HEK293 (cell line): ENCODE measurements around the gene HS3ST5.

Source experiments
- CTCF ChIA-PET: fragments of 350-600 bp; formaldehyde crosslinking; extraction: SDS; loops from one replicate; lab custom pipeline; 2021; ENCODE audit warnings: antibody characterized with exemption; lab: Yijun Ruan, JAX
- POLR2A ChIA-PET: fragments of 300-600 bp; formaldehyde crosslinking; extraction: SDS; loops from one replicate; lab custom pipeline; 2020; ENCODE audit warnings: antibody characterized with exemption, inconsistent platforms; lab: Yijun Ruan, JAX
- H3K27ac ChIP-seq: fragments of 200-500 bp; sonication (Bioruptor generic); 2 replicates; pipeline ENCODE4 v1.5.1; 2014; ENCODE audit warnings: low read depth, low read length, control low read depth, inconsistent platforms; ENCODE audit errors: extremely low read depth
- H3K36me3 ChIP-seq, 2 experiments: fragments of 200-500 bp in 1 of 2; sonication (Bioruptor generic) in 1 of 2; 1 replicate in 1 of 2; 2 replicates in 1 of 2; pipeline ENCODE4 v1.5.1; 2014 to 2017; ENCODE audit warnings: inconsistent platforms in 2 of 2, low read length in 2 of 2; ENCODE audit not compliant: control insufficient read depth in 2 of 2, insufficient read depth in 1 of 2
- H3K4me1 ChIP-seq: fragments of 200-500 bp; sonication (Bioruptor generic); 2 replicates; pipeline ENCODE4 v1.5.1; 2014; ENCODE audit warnings: mild to moderate bottlenecking, low read length, inconsistent platforms; ENCODE audit not compliant: control insufficient read depth, insufficient read depth
- H3K4me3 ChIP-seq: 2 replicates; pipeline ENCODE4 v1.5.1; 2011; ENCODE audit warnings: low read depth, mild to moderate bottlenecking, control low read depth, low read length, moderate library complexity
- H3K9me3 ChIP-seq: fragments of 200-500 bp; sonication (Bioruptor generic); 2 replicates; pipeline ENCODE4 v1.5.1; 2014; ENCODE audit warnings: low read depth, low read length, inconsistent platforms; ENCODE audit not compliant: control insufficient read depth, insufficient read depth
- FEZF1 ChIP-seq: fragments of 450-650 bp; formaldehyde crosslinking; IDR thresholded peaks from 2 replicates; pipeline ENCODE4 v1.5.1; 2016; ENCODE audit warnings: missing biosample characterization, missing genetic modification characterization
- GLIS1 ChIP-seq: fragments of 450-650 bp; formaldehyde crosslinking; IDR thresholded peaks from 2 replicates; pipeline ENCODE4 v1.5.1; 2016; ENCODE audit warnings: missing biosample characterization, missing genetic modification characterization
- ZFP3 ChIP-seq: fragments of 450-650 bp; formaldehyde crosslinking; IDR thresholded peaks from 2 replicates; pipeline ENCODE4 v1.5.1; 2016; ENCODE audit warnings: low read depth, missing biosample characterization, missing genetic modification characterization
- ZFP37 ChIP-seq: fragments of 450-650 bp; formaldehyde crosslinking; IDR thresholded peaks from 2 replicates; pipeline ENCODE4 v1.5.1; 2016; ENCODE audit warnings: missing biosample characterization, missing genetic modification characterization
- ZNF155 ChIP-seq: fragments of 450-650 bp; formaldehyde crosslinking; IDR thresholded peaks from 2 replicates; pipeline ENCODE4 v1.5.1; 2016; ENCODE audit warnings: missing biosample characterization, missing genetic modification characterization
- ZNF211 ChIP-seq: fragments of 450-650 bp; formaldehyde crosslinking; IDR thresholded peaks from 2 replicates; pipeline ENCODE4 v1.5.1; 2016; ENCODE audit warnings: low read depth, missing biosample characterization, missing genetic modification characterization
- ZNF266 ChIP-seq: fragments of 450-650 bp; formaldehyde crosslinking; IDR thresholded peaks from 2 replicates; pipeline ENCODE4 v1.5.1; 2016; ENCODE audit warnings: missing biosample characterization, missing genetic modification characterization, low read depth
- ZNF341 ChIP-seq: fragments of 450-650 bp; formaldehyde crosslinking; IDR thresholded peaks from 2 replicates; pipeline ENCODE4; 2016; ENCODE audit warnings: low read depth, missing biosample characterization, missing genetic modification characterization
- ZNF423 ChIP-seq: fragments of 450-650 bp; formaldehyde crosslinking; IDR thresholded peaks from 2 replicates; pipeline ENCODE4 v1.5.1; 2016; ENCODE audit warnings: missing biosample characterization, missing genetic modification characterization
- ZNF473 ChIP-seq: fragments of 450-650 bp; formaldehyde crosslinking; IDR thresholded peaks from 2 replicates; pipeline ENCODE4 v1.5.1; 2017; ENCODE audit warnings: missing biosample characterization, missing genetic modification characterization
- ZNF510 ChIP-seq: fragments of 450-650 bp; formaldehyde crosslinking; IDR thresholded peaks from 2 replicates; pipeline ENCODE4 v1.5.1; 2018; ENCODE audit warnings: mild to moderate bottlenecking, missing genetic modification characterization, missing biosample characterization; ENCODE audit not compliant: insufficient replicate concordance
- ZNF549 ChIP-seq: fragments of 450-650 bp; IDR thresholded peaks from 2 replicates; pipeline ENCODE4 v1.5.1; 2018; ENCODE audit warnings: missing biosample characterization, missing genetic modification characterization, mild to moderate bottlenecking, inconsistent platforms, moderate library complexity
- ZNF621 ChIP-seq: fragments of 450-650 bp; formaldehyde crosslinking; IDR thresholded peaks from 2 replicates; pipeline ENCODE4 v1.5.1; 2017; ENCODE audit warnings: missing biosample characterization, missing genetic modification characterization
- ZNF701 ChIP-seq: fragments of 450-650 bp; formaldehyde crosslinking; IDR thresholded peaks from 2 replicates; pipeline ENCODE4 v1.5.1; 2016; ENCODE audit warnings: missing biosample characterization, missing genetic modification characterization
- ZNF768 ChIP-seq: fragments of 450-650 bp; formaldehyde crosslinking; IDR thresholded peaks from 2 replicates; pipeline ENCODE4 v1.5.1; 2018; ENCODE audit warnings: missing biosample characterization, mild to moderate bottlenecking, missing genetic modification characterization
- TF ChIP-seq, protein P1 (sequence below): fragments of 450-650 bp; formaldehyde crosslinking; IDR thresholded peaks from 2 replicates; pipeline ENCODE4 v1.5.1; 2016; ENCODE audit warnings: missing biosample characterization, missing genetic modification characterization
- TF ChIP-seq, protein P2 (sequence below): IDR thresholded peaks from 2 replicates; pipeline ENCODE4 v1.6.1; 2011; ENCODE audit warnings: mild to moderate bottlenecking, low read depth, low read length, borderline replicate concordance
- TF ChIP-seq, protein P3 (sequence below): fragments of 450-650 bp; formaldehyde crosslinking; IDR thresholded peaks from 2 replicates; pipeline ENCODE4 v1.5.1; 2017; ENCODE audit warnings: missing biosample characterization, missing genetic modification characterization

HS3ST5 gene

DNA sequence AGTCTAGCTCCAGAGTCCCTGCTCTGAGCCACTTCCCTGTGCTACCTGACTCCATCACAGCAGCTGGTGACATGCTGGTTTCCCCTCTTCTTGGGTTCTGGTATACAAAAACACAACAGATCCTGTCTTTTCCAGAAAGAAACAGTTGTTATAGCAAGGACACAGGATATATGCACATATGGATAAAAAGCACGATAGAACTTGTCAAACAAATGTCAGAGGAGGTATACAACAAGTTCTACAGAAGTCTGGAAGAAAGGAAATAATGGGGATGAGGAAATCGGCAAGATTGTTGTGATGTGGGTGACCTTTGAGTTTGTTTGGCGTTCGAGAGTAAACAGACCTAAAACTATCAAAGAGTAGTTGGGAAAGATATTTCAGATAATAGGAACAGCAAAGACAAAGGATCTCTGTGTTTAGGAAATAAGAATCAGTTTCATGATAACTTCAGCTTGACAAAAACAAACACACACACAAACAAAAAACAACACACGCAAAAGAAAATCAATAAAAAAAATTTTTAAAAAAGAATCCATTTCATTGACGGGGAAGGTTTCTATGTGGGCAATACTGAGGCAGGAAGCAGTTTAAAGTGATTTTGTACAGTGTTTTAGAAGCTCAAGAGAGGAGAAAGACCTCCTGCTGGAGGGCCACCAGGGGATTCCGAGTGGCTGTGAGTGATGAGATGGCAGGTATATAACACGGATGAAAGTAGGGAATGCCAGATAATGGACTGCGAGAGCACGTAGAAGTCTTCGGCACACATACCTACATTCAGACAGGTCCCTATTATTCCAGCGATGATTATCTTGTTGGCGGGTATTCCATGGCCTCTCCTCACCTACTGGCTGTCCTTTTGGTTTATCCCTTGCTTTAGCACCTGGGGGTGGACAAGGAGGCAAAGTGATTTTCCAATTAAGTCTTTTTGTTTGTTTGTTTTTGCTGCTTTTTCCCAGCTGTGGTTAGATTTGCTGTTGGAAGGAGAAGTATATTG is 174.9 kb downstream of the HS3ST5 start:
- H3K4me3 ChIP-seq: no peak overlapping the region
- H3K4me1 ChIP-seq: no peaks in the 10 kb centered on the region
- no peaks in the 10 kb centered on the region for H3K36me3 ChIP-seq
- no peaks in the 10 kb centered on the region for H3K9me3 ChIP-seq
- CTCF ChIA-PET: no interaction called here
- H3K27ac ChIP-seq: no peak overlapping the region
- TF ChIP-seq GLIS1 (tag by site-specific recombination) (peak; percentile 25; the same call in 1 of the 2 replicates), ZNF423 (tag by site-specific recombination) (no peak), FEZF1 (tag by site-specific recombination) (peak; percentile 21; the same call in 1 of the 2 replicates)
- TF ChIP-seq, protein P1, sequence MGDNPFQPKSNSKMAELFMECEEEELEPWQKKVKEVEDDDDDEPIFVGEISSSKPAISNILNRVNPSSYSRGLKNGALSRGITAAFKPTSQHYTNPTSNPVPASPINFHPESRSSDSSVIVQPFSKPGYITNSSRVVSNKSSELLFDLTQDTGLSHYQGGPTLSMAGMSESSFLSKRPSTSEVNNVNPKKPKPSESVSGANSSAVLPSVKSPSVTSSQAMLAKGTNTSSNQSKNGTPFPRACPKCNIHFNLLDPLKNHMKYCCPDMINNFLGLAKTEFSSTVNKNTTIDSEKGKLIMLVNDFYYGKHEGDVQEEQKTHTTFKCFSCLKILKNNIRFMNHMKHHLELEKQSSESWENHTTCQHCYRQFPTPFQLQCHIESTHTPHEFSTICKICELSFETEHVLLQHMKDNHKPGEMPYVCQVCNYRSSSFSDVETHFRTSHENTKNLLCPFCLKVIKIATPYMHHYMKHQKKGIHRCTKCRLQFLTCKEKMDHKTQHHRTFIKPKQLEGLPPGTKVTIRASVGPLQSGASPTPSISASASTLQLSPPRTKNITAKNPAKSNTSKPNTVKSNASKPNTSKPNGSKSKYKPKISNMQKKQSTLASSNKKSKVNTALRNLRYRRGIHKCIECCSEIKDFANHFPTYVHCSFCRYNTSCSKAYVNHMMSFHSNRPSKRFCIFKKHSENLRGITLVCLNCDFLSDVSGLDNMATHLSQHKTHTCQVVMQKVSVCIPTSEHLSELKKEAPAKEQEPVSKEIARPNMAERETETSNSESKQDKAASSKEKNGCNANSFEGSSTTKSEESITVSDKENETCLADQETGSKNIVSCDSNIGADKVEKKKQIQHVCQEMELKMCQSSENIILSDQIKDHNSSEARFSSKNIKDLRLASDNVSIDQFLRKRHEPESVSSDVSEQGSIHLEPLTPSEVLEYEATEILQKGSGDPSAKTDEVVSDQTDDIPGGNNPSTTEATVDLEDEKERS (tag by site-specific recombination): no peak
- POLR2A ChIA-PET: no interaction called here

DNA sequence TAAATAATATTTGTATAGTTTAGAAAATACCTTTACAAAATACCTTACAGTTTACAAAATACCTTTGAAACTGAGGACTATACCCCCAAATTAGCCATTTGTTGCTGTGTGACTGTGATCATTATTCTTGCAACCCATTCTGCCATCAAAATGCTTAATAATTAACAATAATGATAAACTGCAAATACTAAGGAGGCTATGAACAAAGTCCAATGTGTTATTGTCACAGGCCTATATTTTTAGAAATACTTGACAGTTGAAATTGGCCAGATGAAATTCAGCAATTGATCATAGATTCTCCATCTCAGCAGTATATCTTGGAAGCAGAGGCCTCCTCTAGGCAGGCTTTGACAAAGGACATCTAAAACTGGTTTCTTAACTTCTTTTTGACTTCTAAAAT is 178.6 kb downstream of the HS3ST5 start:
- H3K4me3 ChIP-seq: no peak overlapping the region
- TF ChIP-seq ZNF211 (tag by site-specific recombination): no peak
- TF ChIP-seq ZNF266 (tag by site-specific recombination): no peak
- TF ChIP-seq ZNF510 (tag by site-specific recombination): no peak
- TF ChIP-seq ZFP3 (tag by site-specific recombination): no peak
- TF ChIP-seq, protein P2, sequence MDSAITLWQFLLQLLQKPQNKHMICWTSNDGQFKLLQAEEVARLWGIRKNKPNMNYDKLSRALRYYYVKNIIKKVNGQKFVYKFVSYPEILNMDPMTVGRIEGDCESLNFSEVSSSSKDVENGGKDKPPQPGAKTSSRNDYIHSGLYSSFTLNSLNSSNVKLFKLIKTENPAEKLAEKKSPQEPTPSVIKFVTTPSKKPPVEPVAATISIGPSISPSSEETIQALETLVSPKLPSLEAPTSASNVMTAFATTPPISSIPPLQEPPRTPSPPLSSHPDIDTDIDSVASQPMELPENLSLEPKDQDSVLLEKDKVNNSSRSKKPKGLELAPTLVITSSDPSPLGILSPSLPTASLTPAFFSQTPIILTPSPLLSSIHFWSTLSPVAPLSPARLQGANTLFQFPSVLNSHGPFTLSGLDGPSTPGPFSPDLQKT: no peak
- no peak for TF ChIP-seq ZNF701 (tag by site-specific recombination)
- TF ChIP-seq FEZF1 (tag by site-specific recombination): no peak
- no peak for TF ChIP-seq ZNF549 (tag by site-specific recombination)
- ChIA-PET CTCF (no interaction called here), POLR2A (no interaction called here)
- no peak overlapping the region for H3K27ac ChIP-seq
- H3K4me1 ChIP-seq: no peaks in the 10 kb centered on the region
- H3K36me3 ChIP-seq: no peaks in the 10 kb centered on the region
- H3K9me3 ChIP-seq: no peaks in the 10 kb centered on the region

DNA sequence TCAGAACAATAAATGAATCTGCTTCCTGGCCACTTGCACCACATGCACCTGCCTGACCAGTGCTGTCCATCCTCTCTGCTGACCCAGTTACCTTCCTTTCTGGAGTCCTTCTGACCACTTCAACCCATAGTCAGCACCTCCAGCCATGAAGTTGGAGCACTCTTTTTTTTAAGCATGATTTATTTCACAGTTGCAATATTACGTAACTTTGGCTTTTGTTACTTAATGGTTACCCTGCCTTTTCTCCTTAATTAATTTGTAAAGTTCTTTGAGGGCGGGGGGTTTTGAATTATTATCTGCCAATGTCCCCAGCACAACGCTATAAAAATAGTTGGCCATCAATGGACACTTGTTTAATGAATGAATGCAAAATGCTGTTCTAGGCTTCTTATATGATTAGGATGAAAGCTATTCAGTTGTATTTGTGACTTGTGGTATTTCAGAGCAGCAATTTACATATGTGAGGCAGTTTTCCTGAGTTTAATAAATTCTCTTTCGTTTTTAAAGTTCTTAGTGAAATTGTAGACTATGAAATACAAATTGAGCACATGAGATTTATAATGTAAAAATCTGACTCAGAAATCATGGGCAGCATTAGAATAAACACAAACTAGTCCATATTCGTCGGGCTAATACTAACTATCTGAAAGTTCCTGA is 180.0 kb downstream of the HS3ST5 start:
- CTCF ChIA-PET: no interaction called here
- Histone ChIP-seq H3K4me3 (no peak overlapping the region), H3K36me3 (no peaks in the 10 kb centered on the region), H3K9me3 (no peaks in the 10 kb centered on the region), H3K4me1 (no peaks in the 10 kb centered on the region), H3K27ac (no peak overlapping the region)
- POLR2A ChIA-PET: no interaction called here
- TF ChIP-seq ZNF155 (tag by site-specific recombination): no peak
- TF ChIP-seq ZFP37 (tag by site-specific recombination): no peak
- TF ChIP-seq, protein P3, sequence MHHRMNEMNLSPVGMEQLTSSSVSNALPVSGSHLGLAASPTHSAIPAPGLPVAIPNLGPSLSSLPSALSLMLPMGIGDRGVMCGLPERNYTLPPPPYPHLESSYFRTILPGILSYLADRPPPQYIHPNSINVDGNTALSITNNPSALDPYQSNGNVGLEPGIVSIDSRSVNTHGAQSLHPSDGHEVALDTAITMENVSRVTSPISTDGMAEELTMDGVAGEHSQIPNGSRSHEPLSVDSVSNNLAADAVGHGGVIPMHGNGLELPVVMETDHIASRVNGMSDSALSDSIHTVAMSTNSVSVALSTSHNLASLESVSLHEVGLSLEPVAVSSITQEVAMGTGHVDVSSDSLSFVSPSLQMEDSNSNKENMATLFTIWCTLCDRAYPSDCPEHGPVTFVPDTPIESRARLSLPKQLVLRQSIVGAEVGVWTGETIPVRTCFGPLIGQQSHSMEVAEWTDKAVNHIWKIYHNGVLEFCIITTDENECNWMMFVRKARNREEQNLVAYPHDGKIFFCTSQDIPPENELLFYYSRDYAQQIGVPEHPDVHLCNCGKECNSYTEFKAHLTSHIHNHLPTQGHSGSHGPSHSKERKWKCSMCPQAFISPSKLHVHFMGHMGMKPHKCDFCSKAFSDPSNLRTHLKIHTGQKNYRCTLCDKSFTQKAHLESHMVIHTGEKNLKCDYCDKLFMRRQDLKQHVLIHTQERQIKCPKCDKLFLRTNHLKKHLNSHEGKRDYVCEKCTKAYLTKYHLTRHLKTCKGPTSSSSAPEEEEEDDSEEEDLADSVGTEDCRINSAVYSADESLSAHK (tag by site-specific recombination): no peak
- no peak for TF ChIP-seq ZNF341 (tag by site-specific recombination)
- TF ChIP-seq ZNF621 (tag by site-specific recombination): no peak
- no peak for TF ChIP-seq ZNF768 (tag by site-specific recombination)
- TF ChIP-seq ZNF473 (tag by site-specific recombination): no peak
- TF ChIP-seq, all 188 proteins: peak for 0
